ENCODE data around the gene TAF10.

Gene TAF10

DNA sequence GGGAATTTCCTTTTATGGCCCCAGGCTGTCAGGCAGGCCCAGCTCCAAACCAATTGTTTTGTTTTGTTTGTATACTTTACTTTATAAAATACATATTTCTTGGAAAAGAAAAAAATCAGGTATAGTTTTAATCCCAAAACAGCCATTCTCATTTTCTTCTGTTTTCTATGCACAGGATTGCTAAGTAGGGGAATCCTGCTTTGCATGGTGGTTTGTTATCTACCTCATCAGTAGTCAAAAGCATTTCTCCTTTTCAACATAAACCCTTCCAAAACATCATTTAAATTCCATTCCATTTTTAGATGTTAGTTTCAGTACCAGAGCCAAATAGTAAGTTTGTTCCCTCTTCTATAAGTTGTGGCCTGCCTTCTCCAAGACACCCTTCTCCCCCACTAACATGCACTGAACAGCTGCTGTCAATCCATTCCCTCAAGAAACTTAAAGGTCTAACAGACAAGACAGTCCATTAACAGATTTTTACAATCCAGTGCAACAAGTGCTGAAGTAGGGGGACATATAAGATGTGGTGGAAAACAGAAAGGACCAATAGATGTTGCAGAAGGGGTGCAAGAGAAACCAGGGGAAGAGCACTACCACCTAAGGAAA is 4.7 kb downstream of the TAF10 start:
- no peak for DNase-seq (ENCODE audit: low spot score)

GRCh38 chr11:6606471-6607189 is 5.4 kb downstream of the TAF10 start:
- peak; percentile 95 for DNase-seq (ENCODE audit: low spot score)

- no peak for DNase-seq (ENCODE audit: low spot score)
Observed at GRCh38 chr11:6604790-6605189, 7.2 kb downstream of the TAF10 start.

DNA sequence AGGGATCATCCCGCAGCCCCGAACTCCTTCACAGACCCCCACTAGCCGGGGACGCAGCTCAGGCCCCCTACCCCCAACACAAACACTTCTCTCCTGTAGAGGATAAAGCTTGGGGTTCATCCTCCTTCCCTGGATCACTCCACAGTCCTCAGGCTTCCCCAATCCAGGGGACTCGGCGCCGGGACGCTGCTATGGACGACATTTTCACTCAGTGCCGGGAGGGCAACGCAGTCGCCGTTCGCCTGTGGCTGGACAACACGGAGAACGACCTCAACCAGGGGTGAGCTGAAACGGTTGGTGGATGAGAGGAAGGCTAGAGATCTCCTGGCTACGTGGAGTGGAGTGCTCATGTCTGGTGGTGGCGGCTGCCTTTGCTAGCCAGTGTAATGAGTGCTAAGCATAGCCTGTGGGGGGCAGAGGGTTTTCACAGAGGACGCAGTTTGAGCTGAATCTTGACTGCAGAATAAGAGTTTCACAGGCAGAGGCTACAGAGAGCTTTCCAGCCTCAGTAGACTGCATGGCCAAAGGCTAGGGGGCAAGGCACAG is 7.9 kb downstream of the TAF10 start:
- peak; percentile 70 for DNase-seq (ENCODE audit: low spot score)

- DNase-seq (ENCODE audit: low spot score) = peak; percentile 97
Observed at GRCh38 chr11:6603287-6604080, 8.5 kb downstream of the TAF10 start, which contains the start of the genes ILK and RRP8. ILK (plus strand) TSS chr11:6603774; CDS start chr11:6604272, 498 bp downstream. RRP8 (minus strand) TSS chr11:6603616; CDS start chr11:6603502, 114 bp downstream.

DNA sequence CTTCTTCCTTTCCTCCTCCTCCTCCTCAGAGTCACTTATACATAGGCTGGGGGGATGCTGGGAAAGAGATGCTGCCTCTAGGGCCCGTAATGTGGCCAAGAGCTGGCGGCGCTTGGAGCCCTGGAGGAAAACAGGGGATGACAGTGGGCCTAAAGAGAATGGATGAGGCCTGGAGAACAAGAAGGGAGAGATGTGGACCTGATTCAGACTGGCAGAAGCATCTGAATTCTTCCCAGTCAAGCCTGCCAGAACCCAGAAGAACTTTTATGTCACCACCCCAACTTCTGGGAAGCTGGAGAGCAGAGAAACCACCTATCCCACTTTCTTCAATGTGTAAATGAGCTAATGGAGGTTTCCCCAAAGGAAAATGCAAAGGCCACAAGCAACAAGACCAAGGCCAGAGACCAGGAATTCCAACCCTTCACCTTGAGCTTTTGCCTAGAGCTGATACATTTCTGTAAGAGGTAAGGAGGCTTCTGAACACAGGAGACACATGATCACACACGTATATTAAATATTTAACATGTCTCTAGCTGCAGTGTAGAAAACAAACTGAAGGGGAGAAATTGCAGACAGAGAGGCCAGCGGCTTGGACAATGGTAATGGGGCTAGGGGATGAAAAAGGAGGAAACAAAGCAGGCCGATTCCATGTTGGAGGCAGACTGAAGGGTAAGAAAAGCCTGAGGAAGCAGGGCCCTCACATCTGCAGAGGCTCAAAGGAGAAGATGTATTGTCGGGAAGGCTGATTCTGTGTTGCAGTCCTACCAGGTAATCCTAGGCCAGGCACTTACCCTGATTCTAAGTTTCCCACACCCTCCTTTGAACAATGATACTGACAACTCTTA is 9.7 kb downstream of the TAF10 start:
- no peak for DNase-seq (ENCODE audit: low spot score)

DNA sequence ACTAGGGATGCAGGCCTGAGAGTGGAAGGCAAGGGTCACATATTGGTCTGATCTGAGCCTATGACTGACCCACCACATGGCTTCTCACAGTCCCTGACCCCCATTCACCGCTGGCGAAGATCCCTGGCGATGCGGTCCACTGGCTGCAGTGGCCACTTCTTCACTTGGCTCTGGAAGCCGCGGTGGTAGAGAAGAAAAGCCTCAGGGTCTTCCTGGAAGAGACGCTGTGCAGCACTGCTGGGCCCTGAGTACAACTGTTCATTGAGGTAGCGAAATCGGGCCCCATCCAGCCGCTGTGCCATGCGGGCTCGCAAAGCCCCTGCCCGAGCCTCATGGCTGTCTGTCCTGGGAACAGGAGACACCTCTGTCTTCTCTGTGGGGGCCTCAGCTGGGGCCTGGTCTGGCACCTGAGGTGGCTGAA is 11.0 kb downstream of the TAF10 start:
- DNase-seq (ENCODE audit: low spot score) = no peak

DNA sequence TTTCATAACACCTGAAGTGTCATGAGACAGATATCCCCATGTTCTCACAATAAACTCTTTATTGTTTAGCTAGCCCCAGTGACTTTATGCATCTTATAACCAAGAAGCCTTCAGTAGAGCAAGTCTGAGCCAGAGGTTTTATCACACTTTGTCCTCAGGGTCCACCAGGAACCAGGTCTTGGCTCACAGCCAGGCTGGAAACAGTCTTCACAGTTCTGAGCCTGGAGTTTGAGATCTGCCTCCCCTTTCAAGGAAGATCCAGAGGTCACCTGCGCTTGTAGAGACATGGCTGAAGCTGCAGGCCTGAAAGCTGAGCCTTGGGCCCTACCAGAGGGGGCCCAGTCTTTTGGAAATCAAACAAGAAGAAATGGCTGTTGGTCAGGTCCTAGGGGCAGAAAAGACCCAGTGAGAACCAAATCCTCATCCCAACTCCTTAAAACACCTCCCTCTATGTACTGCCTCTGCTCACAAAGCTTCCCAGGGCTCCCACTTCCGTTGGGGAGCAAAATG is 12.1 kb downstream of the TAF10 start:
- no peak for DNase-seq (ENCODE audit: low spot score)

- no peak for DNase-seq (ENCODE audit: low spot score)
Observed at GRCh38 chr11:6599449-6599848, 12.6 kb downstream of the TAF10 start.

GRCh38 chr11:6598555-6598954 is 13.5 kb downstream of the TAF10 start:
- DNase-seq (ENCODE audit: low spot score) = no peak

DNA sequence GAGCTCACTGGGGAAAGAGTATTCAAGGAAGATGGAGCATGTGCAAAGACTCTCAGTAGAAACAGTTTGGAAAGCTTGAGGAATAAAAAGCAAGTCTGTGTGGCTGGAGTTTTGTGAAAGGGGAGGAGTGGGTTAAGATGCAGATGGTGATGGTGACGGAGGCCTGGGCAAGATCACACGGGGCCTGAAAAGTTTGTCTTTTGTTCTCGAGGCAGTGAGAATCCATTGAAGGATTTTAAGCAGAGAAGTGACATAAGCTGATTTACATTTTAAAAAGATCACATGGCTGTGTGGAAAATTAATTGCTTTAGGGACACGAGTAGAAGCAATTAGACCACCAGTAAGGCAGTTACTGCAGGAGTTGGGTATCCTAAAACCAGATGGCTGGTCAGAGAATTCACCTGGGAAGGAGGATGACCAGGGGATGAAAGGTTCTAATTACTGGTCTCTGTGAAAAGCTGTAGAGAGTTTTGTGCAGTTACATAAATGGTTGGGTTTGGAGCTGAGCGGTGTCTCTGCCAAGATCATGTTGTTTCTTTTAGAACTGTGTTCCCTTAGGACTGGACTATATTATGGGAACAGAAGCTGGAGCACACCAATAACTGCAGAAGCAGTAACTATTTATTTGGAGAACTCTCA is 15.7 kb downstream of the TAF10 start:
- DNase-seq (ENCODE audit: low spot score) = no peak

GRCh38 chr11:6594142-6594768 is 17.8 kb downstream of the TAF10 start:
- DNase-seq (ENCODE audit: low spot score) = no peak

DNA sequence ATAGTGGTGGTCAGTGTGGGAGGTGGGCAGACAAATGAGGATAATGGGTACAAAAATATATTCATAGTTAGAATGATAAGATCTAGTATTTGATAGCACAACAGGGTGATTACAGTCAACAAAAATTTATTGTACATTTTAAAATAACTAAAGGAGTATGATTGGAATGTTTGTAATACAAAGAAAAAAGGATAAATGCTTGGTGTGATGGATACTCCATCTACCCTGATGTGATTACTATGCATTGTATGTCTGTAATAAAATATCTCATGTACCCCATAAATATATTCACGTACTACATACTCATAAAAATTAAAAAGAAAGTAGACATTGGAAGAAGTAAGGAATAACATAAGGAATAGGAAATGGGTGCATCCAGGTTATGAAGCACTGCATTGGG is 24.0 kb downstream of the TAF10 start:
- DNase-seq (ENCODE audit: low spot score) = no peak

DNA sequence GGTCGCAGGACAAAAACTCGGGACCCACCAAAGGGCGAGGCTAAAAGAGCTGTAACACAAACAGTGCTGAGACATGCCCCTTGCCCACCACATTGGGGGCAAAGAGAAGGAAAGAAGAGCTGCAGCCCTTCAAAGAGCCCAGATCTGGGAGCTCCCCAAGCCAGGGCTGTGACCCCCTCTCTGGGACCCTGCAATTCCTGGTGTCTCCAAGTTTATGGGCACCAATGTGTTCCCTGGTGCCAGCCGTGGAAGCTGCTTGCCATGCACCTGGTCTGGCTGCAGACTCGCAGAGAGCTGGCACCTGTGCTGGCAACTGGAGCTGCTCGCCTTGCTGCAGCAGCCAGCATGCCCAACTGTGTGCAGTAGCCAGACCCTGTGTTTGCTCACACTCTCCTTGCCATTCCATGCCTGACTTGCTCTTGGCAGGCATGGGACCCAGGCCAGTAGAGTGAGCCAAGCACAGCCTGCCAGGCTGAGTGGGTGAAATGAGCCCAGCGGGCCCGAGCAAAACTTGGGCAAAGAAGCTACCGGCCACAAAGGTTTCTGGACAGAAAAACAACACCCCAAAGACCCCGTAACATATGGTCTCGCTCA is 24.6 kb downstream of the TAF10 start:
- no peak for DNase-seq (ENCODE audit: low spot score)

- DNase-seq (ENCODE audit: low spot score) = peak; percentile 67
Observed at GRCh38 chr11:6586434-6587359, 25.3 kb downstream of the TAF10 start.

GRCh38 chr11:6584528-6584927 is 27.5 kb downstream of the TAF10 start:
- DNase-seq (ENCODE audit: low spot score) = no peak

DNA sequence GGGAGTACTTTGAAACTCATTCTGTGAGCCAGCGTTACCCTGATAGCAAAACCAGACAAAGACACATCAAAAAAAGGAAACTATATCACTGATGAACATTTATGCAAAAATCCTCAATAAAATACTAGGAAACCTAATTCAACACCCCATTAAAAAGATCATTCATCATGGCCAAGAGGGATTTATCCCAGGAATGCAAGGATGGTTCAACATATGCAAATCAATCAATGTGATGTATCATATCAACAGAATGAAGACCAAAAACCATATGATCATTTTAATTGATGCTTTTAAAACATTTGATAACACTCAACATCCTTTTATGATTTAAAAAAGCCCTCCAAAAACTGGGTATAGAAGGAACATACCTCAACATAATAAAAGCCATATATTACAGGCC is 28.4 kb downstream of the TAF10 start:
- DNase-seq (ENCODE audit: low spot score) = no peak

GRCh38 chr11:6579681-6580080 is 32.3 kb downstream of the TAF10 start:
- no peak for DNase-seq (ENCODE audit: low spot score)

DNA sequence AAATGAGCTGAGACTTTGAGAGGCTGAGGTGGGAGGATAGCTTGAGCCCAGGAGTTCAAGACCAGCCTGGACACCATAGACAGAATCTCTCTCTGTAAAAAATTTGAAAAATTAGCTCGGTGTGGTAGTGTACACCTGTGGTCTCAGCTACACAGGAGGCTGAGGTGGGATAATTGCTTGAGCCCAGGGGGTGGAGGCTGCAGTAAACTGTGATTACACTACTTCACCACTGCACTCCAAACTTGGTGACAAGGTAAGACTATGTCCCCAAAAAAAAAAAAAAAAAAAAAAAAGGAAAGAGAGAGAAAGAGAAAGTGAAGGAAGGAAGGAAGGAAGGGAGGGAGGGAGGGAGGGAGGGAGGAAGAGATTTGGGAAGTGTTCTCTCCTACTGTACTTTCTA is 33.9 kb downstream of the TAF10 start:
- DNase-seq (ENCODE audit: low spot score) = no peak
